Karpas-422 (cell line): ENCODE data around the gene GRAMD1B. TPM values are rescaled to one million over a fixed set of nuclear protein-coding genes. Genes with fewer than 3 reads are reported as not detected.

ENCODE experiments used
- DNase-seq: peaks from one replicate; pipeline ENCODE4 v3.0.0-alpha.2; 2015
- H2AFZ ChIP-seq: fragments of 200-600 bp; sonication (generic); 2 replicates; pipeline ENCODE4 v1.6.1; 2014; ENCODE audit warnings: antibody characterized with exemption, low read length, mixed read lengths
- H3K27ac ChIP-seq: fragments of 200-600 bp; sonication (generic); 2 replicates; pipeline ENCODE4 v1.5.1; 2014; ENCODE audit warnings: mild to moderate bottlenecking, low read length, moderate library complexity
- H3K27me3 ChIP-seq: fragments of 200-600 bp; sonication (generic); 2 replicates; pipeline ENCODE4 v1.6.1; 2014; ENCODE audit warnings: low read length, mixed read lengths
- H3K36me3 ChIP-seq: fragments of 200-600 bp; sonication (generic); 2 replicates; pipeline ENCODE4 v1.6.1; 2014; ENCODE audit warnings: low read length, mixed read lengths; ENCODE audit not compliant: insufficient read depth
- H3K4me1 ChIP-seq: fragments of 200-600 bp; sonication (generic); 2 replicates; pipeline ENCODE4 v1.6.1; 2014; ENCODE audit warnings: mild to moderate bottlenecking, low read length, mixed read lengths
- H3K4me2 ChIP-seq: fragments of 200-600 bp; sonication (generic); 2 replicates; pipeline ENCODE4 v1.6.1; 2014; ENCODE audit warnings: low read length, low read depth, mild to moderate bottlenecking; ENCODE audit not compliant: poor library complexity, severe bottlenecking
- H3K4me3 ChIP-seq: fragments of 200-600 bp; sonication (generic); 2 replicates; pipeline ENCODE4 v1.5.1; 2014; ENCODE audit warnings: mild to moderate bottlenecking, antibody characterized with exemption, low read length, mixed read lengths
- H3K79me2 ChIP-seq: fragments of 200-600 bp; sonication (generic); 2 replicates; pipeline ENCODE4 v1.6.1; 2014; ENCODE audit warnings: mild to moderate bottlenecking, low read length, mixed read lengths
- H3K9ac ChIP-seq: fragments of 200-600 bp; sonication (generic); 2 replicates; pipeline ENCODE4 v1.6.0; 2014; ENCODE audit warnings: low read length
- H3K9me2 ChIP-seq: fragments of 200-600 bp; sonication (generic), shearing (Covaris generic); replicated peaks from 2 replicates; pipeline ENCODE4 v1.6.0; 2014; ENCODE audit warnings: mild to moderate bottlenecking, low read length, moderate library complexity; ENCODE audit not compliant: insufficient read depth
- H3K9me3 ChIP-seq: fragments of 300-700, 200-600 bp; sonication (generic); 2 replicates; pipeline ENCODE4 v1.6.1; 2014; ENCODE audit warnings: low read length, mixed read lengths
- H4K20me1 ChIP-seq: fragments of 200-600 bp; sonication (generic); 2 replicates; pipeline ENCODE4 v1.6.1; 2014; ENCODE audit warnings: mild to moderate bottlenecking, antibody characterized with exemption, low read length, low read depth; ENCODE audit not compliant: insufficient read depth
- total RNA-seq: library from RNA; depleted of rRNA; stranded (reverse); fragments of >200 nt; shearing (Covaris generic); gene quantifications from 2 replicates; pipeline ENCODE4 v1.2.3, GENCODE V29; 2014; ENCODE audit warnings: low replicate concordance

GRAMD1B gene
- total RNA-seq, 1 experiment from 2014 or later = 79.0 TPM

- Histone ChIP-seq H3K79me2 (no peaks in the 10 kb centered on the region), H3K9me2 (no peaks in the 10 kb centered on the region), H2AFZ (no peak overlapping the region), H4K20me1 (no peaks in the 10 kb centered on the region), H3K36me3 (no peaks in the 10 kb centered on the region), H3K4me3 (no peak overlapping the region), H3K4me1 (peaks cover 8% of the 10 kb centered on the region), H3K27me3 (no peaks in the 10 kb centered on the region), H3K9ac (no peak overlapping the region), H3K9me3 (no peaks in the 10 kb centered on the region), H3K4me2 (no peak overlapping the region), H3K27ac (no peak overlapping the region)
- no peak for DNase-seq
Measured at GRCh38 chr11:123430721-123431497, 840 bp downstream of the GRAMD1B start.

DNA sequence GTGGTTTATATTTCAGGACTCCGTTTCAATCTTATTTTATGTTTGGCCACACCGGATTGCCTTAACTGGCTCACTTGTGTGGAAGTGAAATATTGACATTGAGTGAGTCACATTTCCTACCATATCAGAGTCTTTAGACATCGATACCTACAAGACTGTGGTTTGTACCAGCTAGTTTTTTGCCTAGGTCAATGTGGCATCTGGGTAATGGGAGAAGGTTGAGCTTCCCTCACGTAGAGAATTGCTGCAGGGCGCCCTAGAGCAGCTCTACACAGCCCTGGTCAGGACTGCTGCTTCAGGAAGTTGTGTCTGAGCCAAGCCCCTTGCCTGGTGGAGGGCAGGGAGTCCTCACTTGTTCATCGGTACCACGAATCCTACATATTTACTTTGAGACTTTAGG, 1.6 kb downstream of the GRAMD1B start:
- no peak overlapping the region for H3K27ac ChIP-seq
- no peaks in the 10 kb centered on the region for H3K9me3 ChIP-seq
- H3K4me2 ChIP-seq = no peak overlapping the region
- H3K4me3 ChIP-seq = no peak overlapping the region
- H4K20me1 ChIP-seq = no peaks in the 10 kb centered on the region
- no peak overlapping the region for H3K9ac ChIP-seq
- H3K4me1 ChIP-seq = peaks cover under 1% of the 10 kb centered on the region
- H2AFZ ChIP-seq = no peak overlapping the region
- no peaks in the 10 kb centered on the region for H3K79me2 ChIP-seq
- no peaks in the 10 kb centered on the region for H3K27me3 ChIP-seq
- DNase-seq = no peak
- no peaks in the 10 kb centered on the region for H3K9me2 ChIP-seq
- no peaks in the 10 kb centered on the region for H3K36me3 ChIP-seq

GRCh38 chr11:123434262-123434661, 4.2 kb downstream of the GRAMD1B start:
- no peak overlapping the region for H3K9ac ChIP-seq
- peak; percentile 79 for DNase-seq
- no peaks in the 10 kb centered on the region for H3K36me3 ChIP-seq
- H2AFZ ChIP-seq = no peak overlapping the region
- no peak overlapping the region for H3K27ac ChIP-seq
- no peaks in the 10 kb centered on the region for H3K79me2 ChIP-seq
- H3K4me3 ChIP-seq = no peak overlapping the region
- no peaks in the 10 kb centered on the region for H3K27me3 ChIP-seq
- no peaks in the 10 kb centered on the region for H3K4me1 ChIP-seq
- H3K4me2 ChIP-seq = no peak overlapping the region
- H4K20me1 ChIP-seq = no peaks in the 10 kb centered on the region
- H3K9me3 ChIP-seq = no peaks in the 10 kb centered on the region
- H3K9me2 ChIP-seq = no peaks in the 10 kb centered on the region

GRCh38 chr11:123434911-123435310, 4.8 kb downstream of the GRAMD1B start:
- no peaks in the 10 kb centered on the region for H3K36me3 ChIP-seq
- no peak overlapping the region for H3K9ac ChIP-seq
- H3K27me3 ChIP-seq = no peaks in the 10 kb centered on the region
- no peaks in the 10 kb centered on the region for H3K9me3 ChIP-seq
- H3K79me2 ChIP-seq = no peaks in the 10 kb centered on the region
- DNase-seq = no peak
- no peak overlapping the region for H2AFZ ChIP-seq
- H3K27ac ChIP-seq = no peak overlapping the region
- no peak overlapping the region for H3K4me3 ChIP-seq
- H3K9me2 ChIP-seq = no peaks in the 10 kb centered on the region
- no peaks in the 10 kb centered on the region for H3K4me1 ChIP-seq
- no peak overlapping the region for H3K4me2 ChIP-seq
- H4K20me1 ChIP-seq = no peaks in the 10 kb centered on the region

DNA sequence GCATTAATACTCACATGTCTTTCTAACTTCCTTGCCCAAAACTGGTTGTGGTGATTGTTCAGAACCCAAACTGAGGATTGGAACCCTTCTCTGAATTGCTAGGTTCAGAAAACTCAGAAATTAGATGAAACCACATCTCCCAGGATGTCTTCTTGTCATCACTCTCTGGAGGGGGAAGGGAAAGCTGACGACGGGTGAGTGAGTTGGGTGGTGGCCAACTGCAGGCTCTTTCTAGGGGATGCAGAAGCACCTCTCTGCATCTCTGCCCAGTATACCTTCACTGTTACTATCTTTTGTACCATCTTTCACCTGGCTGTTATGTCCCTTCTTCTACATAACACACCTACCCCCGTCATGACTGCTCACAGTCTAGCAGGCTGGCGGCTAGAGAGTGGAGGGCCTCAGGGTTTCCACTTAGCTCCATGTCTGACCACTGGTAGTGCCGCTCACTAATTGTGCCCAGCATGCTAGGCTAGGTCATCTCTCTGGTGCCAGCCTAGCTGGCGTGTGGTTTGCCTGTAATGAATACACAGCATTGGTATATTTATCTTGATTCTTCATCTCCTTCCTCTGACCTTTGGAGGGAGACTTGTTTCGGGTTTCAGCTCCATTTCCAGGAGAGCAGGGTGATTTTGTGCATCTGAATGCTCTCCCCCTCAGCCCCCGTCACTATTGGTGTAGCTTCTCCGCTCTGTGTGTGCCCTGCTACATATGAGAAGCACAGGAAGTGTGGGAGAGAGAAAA, 7.3 kb downstream of the GRAMD1B start:
- H2AFZ ChIP-seq = no peak overlapping the region
- H3K9ac ChIP-seq = no peak overlapping the region
- H3K9me3 ChIP-seq = no peaks in the 10 kb centered on the region
- H3K4me1 ChIP-seq = no peaks in the 10 kb centered on the region
- H3K36me3 ChIP-seq = no peaks in the 10 kb centered on the region
- H4K20me1 ChIP-seq = no peaks in the 10 kb centered on the region
- no peak for DNase-seq
- H3K4me2 ChIP-seq = no peak overlapping the region
- H3K4me3 ChIP-seq = no peak overlapping the region
- H3K27me3 ChIP-seq = no peaks in the 10 kb centered on the region
- H3K9me2 ChIP-seq = no peaks in the 10 kb centered on the region
- no peaks in the 10 kb centered on the region for H3K79me2 ChIP-seq
- no peak overlapping the region for H3K27ac ChIP-seq

GRCh38 chr11:123438131-123438627, 8.1 kb downstream of the GRAMD1B start:
- Histone ChIP-seq H3K9me3 (no peaks in the 10 kb centered on the region), H3K9ac (no peak overlapping the region), H3K79me2 (no peaks in the 10 kb centered on the region), H3K36me3 (no peaks in the 10 kb centered on the region), H4K20me1 (no peaks in the 10 kb centered on the region), H2AFZ (no peak overlapping the region), H3K27me3 (no peaks in the 10 kb centered on the region), H3K4me1 (no peaks in the 10 kb centered on the region), H3K27ac (no peak overlapping the region), H3K9me2 (no peaks in the 10 kb centered on the region), H3K4me2 (no peak overlapping the region), H3K4me3 (no peak overlapping the region)
- DNase-seq = no peak

DNA sequence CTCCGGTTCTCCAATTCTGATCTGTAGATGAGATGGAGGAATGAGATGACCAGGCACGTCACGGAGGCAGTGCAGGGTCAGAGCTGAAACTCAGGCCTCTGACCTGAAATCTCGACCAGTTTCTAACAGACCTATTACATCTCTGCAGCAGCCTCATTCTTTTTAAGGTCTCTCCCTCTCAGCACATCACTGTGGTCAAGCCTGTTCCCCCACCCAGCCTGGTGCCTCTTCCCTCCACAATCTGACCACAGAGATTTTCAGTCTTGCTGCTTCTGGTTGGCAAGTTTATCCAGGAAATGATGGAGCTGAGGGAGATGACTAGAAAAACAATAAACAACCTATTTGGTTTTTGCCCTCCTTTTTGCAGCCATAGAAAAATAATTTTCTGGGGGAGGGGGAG, 9.5 kb downstream of the GRAMD1B start:
- Histone ChIP-seq H3K27ac (no peak overlapping the region), H4K20me1 (no peaks in the 10 kb centered on the region), H3K36me3 (no peaks in the 10 kb centered on the region), H3K9ac (no peak overlapping the region), H3K27me3 (no peaks in the 10 kb centered on the region), H3K4me2 (no peak overlapping the region), H3K9me2 (no peaks in the 10 kb centered on the region), H3K79me2 (no peaks in the 10 kb centered on the region), H3K9me3 (no peaks in the 10 kb centered on the region), H3K4me3 (no peak overlapping the region), H2AFZ (no peak overlapping the region), H3K4me1 (no peaks in the 10 kb centered on the region)
- no peak for DNase-seq

DNA sequence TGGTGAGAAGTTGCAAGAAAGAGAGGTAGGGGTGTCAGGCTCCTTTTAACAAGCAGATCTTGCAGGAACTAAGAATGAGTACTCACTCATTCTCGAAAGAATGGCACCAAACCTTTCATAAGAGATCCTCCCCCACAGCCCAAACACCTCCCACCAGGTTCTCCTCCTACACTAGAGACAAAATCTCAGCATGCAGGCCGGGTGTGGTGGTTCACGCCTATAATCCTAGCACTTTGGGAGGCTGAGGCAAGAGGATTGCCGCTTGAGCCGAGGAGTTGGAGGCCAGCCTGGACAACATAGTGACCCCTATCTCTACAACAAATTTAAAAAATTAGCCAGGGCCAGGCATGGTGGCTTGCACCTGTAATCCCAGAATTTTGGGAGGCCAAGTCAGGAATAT, 11.1 kb downstream of the GRAMD1B start:
- H4K20me1 ChIP-seq = no peaks in the 10 kb centered on the region
- no peak overlapping the region for H3K4me2 ChIP-seq
- no peak for DNase-seq
- no peaks in the 10 kb centered on the region for H3K9me2 ChIP-seq
- H3K9ac ChIP-seq = no peak overlapping the region
- no peak overlapping the region for H3K4me3 ChIP-seq
- no peaks in the 10 kb centered on the region for H3K4me1 ChIP-seq
- no peak overlapping the region for H3K27ac ChIP-seq
- H2AFZ ChIP-seq = no peak overlapping the region
- no peaks in the 10 kb centered on the region for H3K27me3 ChIP-seq
- no peaks in the 10 kb centered on the region for H3K36me3 ChIP-seq
- H3K9me3 ChIP-seq = no peaks in the 10 kb centered on the region
- H3K79me2 ChIP-seq = no peaks in the 10 kb centered on the region
